ENCODE measurements around the gene RIN3. TPM values are rescaled to one million over a fixed set of nuclear protein-coding genes. Genes with fewer than 3 reads are reported as not detected.

Gene RIN3
- total RNA-seq, 4 donors from 2014 or later = 13.5 to 22.2 (median 16.2) TPM

DNA sequence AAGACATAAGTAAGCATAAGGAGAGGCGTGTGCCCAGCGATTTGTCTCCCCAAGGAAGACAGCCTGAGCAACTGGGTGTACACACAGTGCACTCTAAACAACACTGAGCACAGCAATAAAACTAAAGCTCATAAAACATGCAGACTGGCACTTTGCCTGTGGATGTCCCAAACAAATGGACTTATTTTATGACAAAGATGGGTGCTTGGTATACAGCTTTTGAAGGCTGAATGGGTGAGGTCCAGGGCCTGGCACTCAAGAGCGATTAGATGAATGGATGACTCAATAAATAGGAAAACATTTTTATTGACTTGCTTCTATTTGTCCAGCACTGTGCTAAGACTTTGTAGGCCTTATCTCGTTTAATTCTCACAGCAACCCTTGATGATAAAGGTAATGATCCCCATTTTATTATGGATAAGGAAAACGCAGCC, 206.3 kb downstream of the RIN3 start:
- no peak for ATAC-seq
- H3K27ac ChIP-seq = peak overlapping the region in 3 of 4 donors; percentile 49 to 64 (median 49)
- no peak overlapping the region for H3K4me3 ChIP-seq

DNA sequence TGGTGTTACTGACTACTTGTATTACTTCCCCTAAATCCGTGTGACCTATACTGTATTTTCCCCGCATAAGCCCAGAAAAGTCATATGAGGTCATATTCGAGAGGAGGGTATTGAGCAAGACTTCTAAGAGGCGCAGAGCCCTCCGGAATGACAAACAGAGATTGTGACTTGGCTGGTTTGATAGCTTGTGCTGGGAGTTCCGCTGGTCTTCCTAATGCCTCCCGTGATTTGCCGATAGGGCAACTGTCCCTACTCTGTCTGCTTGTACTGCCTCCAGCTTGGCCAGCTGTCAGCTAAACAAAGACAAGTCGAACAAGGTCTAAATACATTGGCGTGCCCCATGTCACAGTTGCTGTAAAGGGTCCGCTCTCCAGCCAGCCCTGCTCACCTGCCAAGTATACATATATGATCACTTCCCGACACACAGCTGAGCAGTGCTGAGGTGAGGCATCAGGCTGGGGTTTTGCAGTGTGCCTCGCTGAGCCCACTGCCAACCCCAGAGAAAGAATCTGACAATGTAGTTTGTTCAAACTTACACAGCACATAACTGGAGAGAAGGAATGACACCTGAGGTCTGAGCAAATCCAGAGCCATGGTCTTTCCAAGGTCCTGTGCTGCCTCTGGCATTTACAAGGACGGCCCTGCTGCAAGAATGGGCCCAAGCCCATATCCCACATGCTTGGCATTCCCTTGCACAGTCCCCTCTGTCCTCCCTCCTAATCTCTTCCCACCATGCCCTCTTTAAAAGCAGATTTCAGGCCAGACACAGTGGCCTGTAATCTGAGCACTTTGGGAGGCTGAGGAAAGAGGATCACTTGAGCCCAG, 211.1 kb downstream of the RIN3 start:
- Histone ChIP-seq H3K4me3 (no peak overlapping the region), H3K27me3 (no peaks in the 10 kb centered on the region), H3K9me3 (no peaks in the 10 kb centered on the region), H3K27ac (peak overlapping the region in 1 of 4 donors; percentile 36), H3K36me3 (peaks cover 0 to 19% of the 10 kb centered on the region in 2 donors), H3K4me1 (peaks cover 0 to 19% (median 8%) of the 10 kb centered on the region in 3 donors)
- WGBS, 2 donors (ENCODE audit: low coverage in 1 of 2) = 93 to 97% methylated on average over 9 to 10 of the region's 14 CpGs
- TF ChIP-seq EP300 (IDR thresholded peaks at IDR 0.05) (no peak), POLR2AphosphoS5 (IDR thresholded peaks at IDR 0.05) (no peak), POLR2A (IDR thresholded peaks at IDR 0.05) (no peak)
- TF ChIP-seq, protein P1, sequence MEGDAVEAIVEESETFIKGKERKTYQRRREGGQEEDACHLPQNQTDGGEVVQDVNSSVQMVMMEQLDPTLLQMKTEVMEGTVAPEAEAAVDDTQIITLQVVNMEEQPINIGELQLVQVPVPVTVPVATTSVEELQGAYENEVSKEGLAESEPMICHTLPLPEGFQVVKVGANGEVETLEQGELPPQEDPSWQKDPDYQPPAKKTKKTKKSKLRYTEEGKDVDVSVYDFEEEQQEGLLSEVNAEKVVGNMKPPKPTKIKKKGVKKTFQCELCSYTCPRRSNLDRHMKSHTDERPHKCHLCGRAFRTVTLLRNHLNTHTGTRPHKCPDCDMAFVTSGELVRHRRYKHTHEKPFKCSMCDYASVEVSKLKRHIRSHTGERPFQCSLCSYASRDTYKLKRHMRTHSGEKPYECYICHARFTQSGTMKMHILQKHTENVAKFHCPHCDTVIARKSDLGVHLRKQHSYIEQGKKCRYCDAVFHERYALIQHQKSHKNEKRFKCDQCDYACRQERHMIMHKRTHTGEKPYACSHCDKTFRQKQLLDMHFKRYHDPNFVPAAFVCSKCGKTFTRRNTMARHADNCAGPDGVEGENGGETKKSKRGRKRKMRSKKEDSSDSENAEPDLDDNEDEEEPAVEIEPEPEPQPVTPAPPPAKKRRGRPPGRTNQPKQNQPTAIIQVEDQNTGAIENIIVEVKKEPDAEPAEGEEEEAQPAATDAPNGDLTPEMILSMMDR (IDR thresholded peaks at IDR 0.05) = no peak
- peak; percentile 40 for ATAC-seq

More for the DNA sequence above, 206.3 kb downstream of the RIN3 start:
- WGBS, 2 donors (ENCODE audit: low coverage in 1 of 2) = 52 to 54% methylated on average over 4 to 5 of the region's 5 CpGs
- TF ChIP-seq POLR2AphosphoS5 (IDR thresholded peaks at IDR 0.05) (no peak), EP300 (IDR thresholded peaks at IDR 0.05) (no peak), POLR2A (IDR thresholded peaks at IDR 0.05) (no peak)
- TF ChIP-seq, protein P1 (IDR thresholded peaks at IDR 0.05) = no peak
- H3K27me3 ChIP-seq = no peaks in the 10 kb centered on the region
- H3K36me3 ChIP-seq = peaks cover 0 to 15% of the 10 kb centered on the region in 2 donors
- peaks cover 0 to 17% (median 8%) of the 10 kb centered on the region in 3 donors for H3K4me1 ChIP-seq
- no peaks in the 10 kb centered on the region for H3K9me3 ChIP-seq

DNA sequence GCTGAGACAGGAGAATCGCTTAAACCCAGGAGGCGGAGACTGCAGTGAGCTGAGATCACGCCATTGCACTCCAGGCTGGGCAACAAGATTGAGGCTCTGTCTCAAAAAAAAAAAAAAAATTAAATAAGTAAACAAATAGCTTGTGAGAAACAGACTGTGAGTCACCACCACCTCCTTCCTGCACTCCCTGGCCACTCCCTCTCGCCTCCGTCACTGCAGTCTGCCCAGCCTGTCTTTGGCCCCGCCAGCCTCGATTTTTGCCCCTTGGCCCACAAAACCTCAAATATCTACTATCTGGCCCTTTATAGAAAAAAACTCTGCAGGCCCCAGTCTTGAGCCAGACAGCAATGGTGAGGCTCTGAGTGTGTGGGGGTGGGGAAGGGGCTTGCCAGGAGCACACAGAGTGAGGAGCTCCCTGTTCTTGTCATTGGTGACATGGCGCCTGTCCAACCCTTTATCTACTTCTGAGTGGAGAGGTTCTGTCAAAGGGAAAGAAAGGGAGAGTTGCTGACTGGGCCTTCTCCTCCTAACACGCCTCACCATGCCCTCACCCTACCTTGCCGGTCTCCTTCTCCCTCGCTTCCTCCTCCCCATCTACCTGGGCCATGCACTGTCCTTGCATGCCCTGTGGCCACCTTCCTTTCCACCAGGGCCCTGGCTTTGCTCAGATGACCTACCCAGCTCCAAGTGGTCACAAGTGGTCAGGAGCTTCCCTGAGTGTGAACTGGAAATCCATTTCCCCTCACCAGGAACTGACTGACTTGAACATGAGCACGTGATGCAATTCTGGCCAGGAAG, 212.8 kb downstream of the RIN3 start:
- H3K4me1 ChIP-seq = peaks cover 0 to 5% (median 0%) of the 10 kb centered on the region in 3 donors
- no peaks in the 10 kb centered on the region for H3K27me3 ChIP-seq
- 67 to 87% methylated on average over 3 to 8 of the region's 12 CpGs for WGBS, 2 donors (ENCODE audit: low coverage in 1 of 2)
- no peaks in the 10 kb centered on the region for H3K9me3 ChIP-seq
- peaks cover 0 to 36% of the 10 kb centered on the region in 2 donors for H3K36me3 ChIP-seq
- TF ChIP-seq POLR2A (IDR thresholded peaks at IDR 0.05) = no peak
- no peak for TF ChIP-seq EP300 (IDR thresholded peaks at IDR 0.05)
- TF ChIP-seq POLR2AphosphoS5 (IDR thresholded peaks at IDR 0.05) = no peak
- TF ChIP-seq, protein P1 (IDR thresholded peaks at IDR 0.05) = no peak
- no peak overlapping the region for H3K4me3 ChIP-seq
- H3K27ac ChIP-seq = peak overlapping the region in 2 of 4 donors; percentile 19 to 50
- ATAC-seq = peak; percentile 68

DNA sequence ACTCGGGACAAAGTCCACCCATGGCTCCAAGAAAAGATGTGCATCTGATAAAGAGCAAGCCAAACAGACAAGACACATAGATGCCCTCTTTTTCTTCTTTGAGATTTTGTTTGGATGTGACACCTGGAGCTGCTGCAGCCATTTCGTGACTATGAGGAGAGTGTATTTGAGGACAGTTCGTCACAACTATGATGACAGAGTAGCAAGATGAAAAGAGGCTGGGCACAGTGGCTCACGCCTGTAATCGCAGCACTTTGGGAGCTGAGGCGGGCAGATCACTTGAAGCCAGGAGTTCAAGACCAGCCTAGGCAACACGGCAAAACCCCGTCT, 213.3 kb downstream of the RIN3 start:
- Histone ChIP-seq H3K27ac (peak overlapping the region in 2 of 4 donors; percentile 19 to 50), H3K4me3 (no peak overlapping the region), H3K9me3 (no peaks in the 10 kb centered on the region), H3K27me3 (no peaks in the 10 kb centered on the region), H3K4me1 (peaks cover 0 to 5% (median 0%) of the 10 kb centered on the region in 3 donors), H3K36me3 (peaks cover 3 to 41% of the 10 kb centered on the region in 2 donors)
- TF ChIP-seq, protein P1 (IDR thresholded peaks at IDR 0.05) = no peak
- no peak for TF ChIP-seq EP300 (IDR thresholded peaks at IDR 0.05)
- no peak for TF ChIP-seq POLR2A (IDR thresholded peaks at IDR 0.05)
- TF ChIP-seq POLR2AphosphoS5 (IDR thresholded peaks at IDR 0.05) = no peak
- no peak for ATAC-seq
- WGBS, 2 donors (ENCODE audit: low coverage in 1 of 2) = 86% methylated on average over 8 of the region's 8 CpGs; no CpG with 5 or more reads in 1 of the 2 donors

All from gastroesophageal sphincter (tissue), 4 donors.